Activated CD4-positive, CD25-positive, alpha-beta regulatory T cell treated with anti-CD3 and anti-CD28 coated beads, Interleukin-2, amount 50 U/mL, for 24 hours (primary cell): ENCODE results near the gene OTUB1.
"Not testable (repeated sequence)": the region's sequence is repeated elsewhere in the genome, so short reads cannot be mapped to it uniquely, and the experiment has no call there.

Experiments
- ATAC-seq, 2 donors: fragments of 150-1000 bp; cut with Tn5 transposase; one replicate each; pipeline ENCODE4 v1.10.0; 2021; ENCODE audit warnings: mild to moderate bottlenecking in 1 of 2, moderate library complexity in 1 of 2

The OTUB1 gene

GRCh38 chr11:64026575-64027205, 40.5 kb downstream of the OTUB1 start:
- ATAC-seq: no peak

GRCh38 chr11:64027651-64028397, 41.6 kb downstream of the OTUB1 start:
- ATAC-seq: no peak

DNA sequence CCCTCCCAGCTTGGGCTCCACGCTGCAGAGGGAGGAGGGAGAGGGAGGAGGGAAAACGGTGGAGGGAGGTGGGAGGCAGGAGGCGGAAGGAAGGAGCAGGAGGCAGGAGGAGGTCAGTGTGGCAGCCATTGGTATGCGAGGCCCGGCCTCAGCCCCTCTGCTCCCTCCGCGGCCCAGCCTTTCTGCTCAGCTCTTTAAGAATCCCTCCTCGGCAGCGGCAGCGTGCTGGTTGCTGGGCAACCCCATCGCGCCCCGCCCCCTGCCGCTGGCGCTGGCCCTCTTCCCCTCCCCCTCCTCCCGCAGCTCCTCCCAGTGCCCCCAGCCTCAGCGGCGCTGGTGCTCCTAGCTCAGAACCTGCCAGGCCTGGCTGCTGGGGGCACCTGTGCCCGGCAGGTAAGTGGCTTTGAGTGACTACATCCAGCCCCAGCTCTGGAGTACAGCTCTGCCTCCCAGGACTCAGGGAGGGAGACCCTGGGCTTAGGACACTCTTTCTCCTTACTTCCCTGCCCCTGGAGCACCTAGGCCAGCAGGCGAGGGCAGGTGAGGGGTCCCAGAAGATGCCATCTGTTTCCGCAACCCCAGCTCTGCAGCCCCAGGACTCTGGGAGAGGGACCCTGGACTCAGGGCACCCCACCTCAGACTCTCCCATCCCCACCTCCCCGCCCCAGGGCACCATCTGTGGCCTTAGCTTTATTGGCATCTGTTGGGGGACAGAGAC, 42.3 kb downstream of the OTUB1 start:
- ATAC-seq: no peak

- no peak for ATAC-seq
Measured at GRCh38 chr11:64029773-64030172, 43.5 kb downstream of the OTUB1 start.

- ATAC-seq: no peak
Measured at GRCh38 chr11:64031001-64031400, 44.8 kb downstream of the OTUB1 start.

- ATAC-seq: no peak
Measured at GRCh38 chr11:64032050-64032449, 45.8 kb downstream of the OTUB1 start.

- ATAC-seq: no peak
Measured at GRCh38 chr11:64034411-64034811, 48.2 kb downstream of the OTUB1 start.

GRCh38 chr11:64035081-64035524, 48.9 kb downstream of the OTUB1 start:
- no peak for ATAC-seq

GRCh38 chr11:64035576-64035975, 49.3 kb downstream of the OTUB1 start, which contains the start of gene FLRT1:
FLRT1 (plus strand) TSS chr11:64035931; CDS start chr11:64116268, 80,337 bp downstream.
- no peak for ATAC-seq

DNA sequence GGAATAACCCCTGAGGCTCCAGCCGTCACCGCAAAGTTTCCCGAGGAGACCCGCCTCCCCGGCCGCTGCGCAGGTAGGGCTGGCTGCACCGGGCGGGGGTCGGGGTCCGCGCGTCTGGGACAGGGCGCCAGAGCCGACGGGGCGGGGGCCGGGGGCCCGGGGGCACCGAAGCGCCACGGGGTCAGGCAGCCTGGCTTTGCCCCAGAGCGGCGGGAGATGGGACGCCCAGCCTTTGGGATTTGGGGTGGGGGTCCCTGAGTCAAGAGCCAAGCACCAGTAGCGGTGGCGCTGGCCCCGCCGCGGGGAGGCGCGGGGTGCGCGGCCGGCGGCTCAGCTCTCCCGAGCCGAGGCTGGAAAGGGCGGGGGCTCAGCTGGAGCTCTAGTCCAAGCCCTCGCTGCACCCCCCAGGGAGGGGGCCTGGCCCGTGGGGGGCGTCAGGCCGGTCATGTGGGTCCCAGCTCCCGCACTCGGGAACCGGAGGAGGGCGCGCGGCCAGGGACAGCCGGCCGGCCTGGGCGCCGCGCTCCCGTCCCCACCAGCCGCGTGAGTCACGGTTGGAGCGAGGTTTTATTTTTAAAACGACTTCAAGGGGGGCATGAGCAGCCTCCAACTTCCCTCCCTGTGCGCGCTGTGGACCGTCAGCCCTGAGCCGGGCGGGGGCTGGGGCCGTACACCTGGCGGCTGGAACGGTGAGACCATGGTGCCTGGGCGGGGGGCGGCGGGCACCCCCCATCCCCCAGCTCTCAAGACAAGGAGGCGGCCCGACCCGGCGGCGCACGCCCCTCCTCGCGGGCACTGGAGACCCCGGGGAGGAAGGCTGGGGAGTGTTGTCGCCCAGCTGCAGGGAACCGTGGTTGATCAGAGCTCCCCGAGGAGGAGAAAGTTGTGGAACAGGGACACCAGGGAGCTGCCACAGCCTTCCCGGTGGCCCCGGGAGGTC, 50.1 kb downstream of the OTUB1 start:
- ATAC-seq: no peak

DNA sequence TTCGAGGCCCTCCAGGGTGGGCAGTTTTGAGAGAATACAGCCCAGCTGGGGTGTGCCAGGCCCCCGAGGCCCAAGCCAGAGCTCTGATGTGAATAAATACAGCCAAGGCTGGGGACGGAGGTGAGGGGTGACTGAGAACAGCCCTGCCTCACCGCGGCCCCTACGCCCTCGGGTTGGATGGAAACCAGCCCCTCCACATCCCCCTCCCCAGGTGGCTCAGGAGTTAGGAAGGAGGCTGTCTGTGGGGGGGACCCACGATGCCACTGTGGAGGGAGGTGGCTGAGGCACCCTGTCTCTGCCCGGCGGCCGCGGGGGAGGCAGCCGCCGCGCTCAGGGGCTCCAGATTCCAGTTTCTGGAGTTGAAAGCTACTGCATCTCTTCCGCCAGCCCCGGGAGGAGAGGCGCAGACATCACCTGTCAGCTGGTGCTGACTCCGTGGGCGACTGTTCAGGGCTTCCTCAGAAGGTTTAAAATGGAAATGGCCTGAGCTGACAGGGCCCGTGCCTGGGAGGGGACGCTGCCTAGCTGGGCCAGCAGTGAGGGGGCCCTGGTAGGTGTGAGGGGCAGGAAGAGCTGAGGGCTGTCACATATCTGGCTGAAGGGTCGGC, 50.9 kb downstream of the OTUB1 start:
- no peak for ATAC-seq

GRCh38 chr11:64038500-64038899, 52.3 kb downstream of the OTUB1 start:
- ATAC-seq: no peak

DNA sequence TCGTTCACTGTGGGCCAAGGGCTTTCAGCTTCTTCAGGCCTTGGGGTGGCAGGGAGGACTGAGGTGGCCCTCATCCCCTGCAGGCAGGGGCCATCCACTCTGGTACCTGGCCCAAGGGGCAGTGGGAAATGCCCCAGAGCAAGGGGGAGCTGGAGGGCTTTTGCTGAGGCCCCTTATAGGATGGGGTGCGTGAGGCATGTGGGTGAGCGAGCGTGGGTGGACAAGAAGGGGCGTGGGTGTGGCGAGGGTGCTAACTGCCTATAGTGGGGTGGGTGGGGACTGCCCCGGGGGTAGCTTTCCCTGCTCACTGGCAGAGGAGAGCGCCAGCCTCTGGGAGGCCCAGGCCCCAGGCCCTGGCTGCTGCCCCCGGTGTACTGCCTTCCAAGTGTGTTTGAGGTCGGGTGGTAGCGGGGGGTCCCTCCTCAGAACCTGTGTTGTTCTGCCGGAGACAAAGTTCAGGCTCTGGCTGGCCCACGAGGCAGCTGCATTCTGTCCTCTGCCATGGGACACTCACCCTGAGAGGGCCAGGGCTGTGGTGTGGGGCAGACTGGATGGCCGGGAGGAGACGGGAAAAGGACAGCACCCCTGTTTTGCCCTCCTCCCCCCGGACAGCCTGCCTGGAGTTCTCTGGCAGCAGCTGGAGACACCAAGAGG, 52.9 kb downstream of the OTUB1 start:
- ATAC-seq: no peak

GRCh38 chr11:64040684-64041322, 54.6 kb downstream of the OTUB1 start:
- ATAC-seq: no peak

DNA sequence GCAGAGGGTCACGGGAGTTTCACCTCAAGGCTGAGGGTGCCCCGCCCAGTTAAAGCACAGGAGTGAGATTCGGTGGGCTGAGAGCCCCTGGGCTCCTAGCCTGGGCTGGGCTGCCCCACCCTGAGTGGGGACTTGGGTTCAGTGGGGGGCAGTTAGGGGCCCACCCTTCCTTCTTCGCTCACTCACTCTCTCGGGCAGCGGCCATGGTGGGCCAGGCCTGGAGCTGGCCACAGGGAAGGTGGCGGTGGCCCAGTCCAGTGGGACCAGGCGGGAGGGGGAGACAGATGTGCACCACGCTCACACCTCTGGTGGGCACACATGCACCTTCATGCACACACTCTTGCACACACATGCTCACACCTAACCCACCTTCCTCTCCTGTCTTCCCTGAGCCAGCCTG, 55.6 kb downstream of the OTUB1 start:
- ATAC-seq: no peak

- ATAC-seq: no peak
Measured at GRCh38 chr11:64042301-64042700, 56.1 kb downstream of the OTUB1 start.

DNA sequence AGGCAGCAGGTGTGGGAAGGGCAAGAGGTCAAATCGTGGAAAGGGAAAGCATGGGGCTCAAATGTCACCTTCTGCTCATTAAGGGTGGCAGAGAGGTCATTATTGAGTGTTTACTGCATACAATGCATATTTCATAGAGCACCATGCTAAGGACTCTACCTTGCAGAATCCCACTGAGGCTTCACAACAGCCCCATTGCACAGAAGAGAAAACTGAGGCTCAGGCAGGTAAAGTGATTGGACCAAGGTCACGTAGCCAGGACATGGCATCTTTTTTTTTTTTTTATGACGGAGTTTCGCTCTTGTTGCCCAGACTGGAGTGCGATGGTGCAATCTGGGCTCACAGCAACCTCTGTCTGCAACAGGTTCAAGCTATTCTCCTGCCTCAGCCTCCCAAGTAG, 57.3 kb downstream of the OTUB1 start:
- no peak for ATAC-seq

DNA sequence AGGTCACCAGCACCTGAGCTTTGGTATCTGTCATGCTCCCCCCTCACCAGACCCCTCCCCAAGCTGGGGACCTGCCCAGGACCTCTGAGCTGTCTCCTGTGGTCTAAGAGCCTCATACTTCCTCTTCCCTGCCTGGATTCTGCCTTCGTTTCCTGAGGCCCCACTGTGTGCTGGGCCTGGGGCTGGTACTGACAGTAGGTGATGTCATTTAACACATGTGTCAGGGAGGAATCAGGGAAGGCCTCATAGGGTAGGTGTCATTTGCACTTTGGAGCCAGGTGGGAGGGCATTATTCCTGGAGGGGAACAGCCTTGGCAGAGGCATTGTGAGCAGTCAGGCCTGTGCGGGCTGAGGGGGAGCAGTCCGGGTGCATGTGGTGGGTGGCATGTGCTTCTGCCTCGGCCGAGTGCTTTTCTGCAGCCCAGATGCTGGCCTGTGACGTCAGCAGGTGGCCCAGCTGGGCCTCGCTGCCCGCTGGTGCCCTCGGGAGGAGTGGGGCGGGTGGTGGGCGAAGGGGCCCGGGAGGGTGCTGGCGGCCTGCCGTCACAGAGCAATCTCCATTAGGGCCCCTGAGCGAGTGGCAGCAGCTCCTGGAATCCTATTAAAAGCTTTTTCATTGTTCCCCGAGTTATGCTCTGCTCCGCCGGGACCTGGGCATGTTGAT, 58.6 kb downstream of the OTUB1 start:
- no peak for ATAC-seq

- no peak for ATAC-seq
Measured at GRCh38 chr11:64045700-64046099, 59.5 kb downstream of the OTUB1 start.

DNA sequence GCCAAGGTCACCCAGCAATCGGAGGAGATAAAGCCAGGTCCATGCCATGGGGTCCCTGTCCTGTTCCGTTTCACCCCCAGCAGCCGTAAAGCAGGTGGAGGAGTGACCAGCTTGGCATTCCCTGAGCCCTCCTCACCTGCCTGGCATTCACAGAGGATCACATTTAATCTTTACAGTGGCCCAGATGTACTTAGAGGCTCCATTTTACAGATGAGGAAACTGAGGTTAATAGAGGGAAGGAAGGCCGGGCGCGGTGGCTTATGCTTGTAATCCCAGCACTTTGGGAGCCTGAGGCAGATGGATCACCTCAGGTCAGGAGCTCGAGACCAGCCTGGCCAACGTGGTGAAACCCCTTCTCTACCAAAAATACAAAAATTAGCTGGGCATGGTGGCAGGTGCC, 61.1 kb downstream of the OTUB1 start:
- not testable (repeated sequence) for ATAC-seq
